IMR-90 (cell line): ENCODE measurements around the gene SORL1.

ENCODE experiments used
- BHLHE40 ChIP-seq: fragments of 150-350 bp; IDR thresholded peaks from 2 replicates; pipeline ENCODE4 v1.6.1; 2016; ENCODE audit warnings: mild to moderate bottlenecking, low read depth, low read length
- CTCF ChIP-seq: conservative IDR thresholded peaks from 2 replicates; pipeline ENCODE4 v1.5.1; 2012; ENCODE audit warnings: mild to moderate bottlenecking, low read depth, low read length, improper control_type of control experiment
- POLR2A ChIP-seq: IDR thresholded peaks from 2 replicates; pipeline ENCODE4 v1.6.1; 2012; ENCODE audit warnings: mild to moderate bottlenecking, low read depth, low read length
- RFX5 ChIP-seq: IDR thresholded peaks from 2 replicates; pipeline ENCODE4 v1.8.0; 2012; ENCODE audit warnings: low read depth, mild to moderate bottlenecking, low read length, moderate library complexity
- SMC3 ChIP-seq: fragments of 150-350 bp; IDR thresholded peaks from 2 replicates; pipeline ENCODE4 v1.6.1; 2016; ENCODE audit warnings: low read depth, mild to moderate bottlenecking, antibody characterized with exemption, low read length, moderate library complexity

GRCh38 chr11:121437686-121438078 is 14.4 kb upstream of the SORL1 start:
- TF ChIP-seq CTCF (no peak), RFX5 (no peak), SMC3 (no peak), POLR2A (no peak), BHLHE40 (no peak)
